ENCODE measurements around the gene OXNAD1. TPM values are rescaled to one million over a fixed set of nuclear protein-coding genes. Genes with fewer than 3 reads are reported as not detected.

Gene OXNAD1
- total and polyA plus RNA-seq, 4 experiments from 2014 or later = 61.7 to 84.7 (median 73.2) TPM

GRCh38 chr3:16338999-16339398 is 74.0 kb downstream of the OXNAD1 start:
- H3K36me3 ChIP-seq (ENCODE audit: insufficient read depth, low read length) = peaks cover 11% of the 10 kb centered on the region
- no peak overlapping the region for H3K4me3 ChIP-seq (ENCODE audit: low read length in 2 of 2)
- peaks cover 0 to 3% (median 0%) of the 10 kb centered on the region in 8 donors for H3K9me3 Mint-ChIP-seq
- peak overlapping the region; percentile 23 for H3K27ac ChIP-seq (ENCODE audit: low read depth, low read length)
- peak overlapping the region; percentile 71 to 94 (median 86) for H3K27ac Mint-ChIP-seq
- ChIA-PET CTCF (ENCODE audit: partially characterized antibody) (interaction anchor here (0.8 to 3.6 kb wide), 7 partner anchors 19 to 173 kb away, joined by 3 to 27 read pairs (median 6); partner anchors contain the start of genes DPH3 and OXNAD1), POLR2A (ENCODE audit: partially characterized antibody) (interaction anchor here (0.7 to 3.6 kb wide), 13 partner anchors 8 to 174 kb away, joined by 3 to 27 read pairs (median 6); partner anchors contain the start of genes OXNAD1 and RFTN1)
- H3K27me3 ChIP-seq (ENCODE audit: insufficient read depth, low read length) = no peaks in the 10 kb centered on the region
- peak overlapping the region in 4 of 8 donors; percentile 58 to 71 (median 62) for H3K4me3 Mint-ChIP-seq
- peaks cover 48% of the 10 kb centered on the region for H3K4me1 ChIP-seq (ENCODE audit: insufficient read depth, low read length)
- H3K36me3 Mint-ChIP-seq = peaks cover 38 to 64% of the 10 kb centered on the region in 2 donors
- H3K9me3 ChIP-seq (ENCODE audit: control insufficient read depth in 1 of 2, low read length in 2 of 2) = no peaks in the 10 kb centered on the region
- DNase-seq = peak; percentile 22 to 60 (median 28)
- no peaks in the 10 kb centered on the region for H3K27me3 Mint-ChIP-seq
- intact Hi-C loops (cut with micrococcal nuclease) = loop anchor here (1.0 to 2.0 kb wide), 2 partner anchors 27 to 174 kb away; partner anchors contain the start of gene RFTN1
- peaks cover 44 to 81% (median 63%) of the 10 kb centered on the region in 4 donors for H3K4me1 Mint-ChIP-seq

GRCh38 chr3:16343101-16343500 is 78.1 kb downstream of the OXNAD1 start:
- H3K27ac Mint-ChIP-seq = peak overlapping the region; percentile 49 to 81 (median 73)
- ChIA-PET CTCF (ENCODE audit: partially characterized antibody) (interaction anchor here (1.4 kb wide), 1 partner anchor 53 kb away, joined by 3 read pairs; no protein-coding TSS in a partner anchor), POLR2A (ENCODE audit: partially characterized antibody) (interaction anchor here (1.2 kb wide), 1 partner anchor 78 kb away, joined by 3 read pairs; the partner anchor contains the start of gene OXNAD1)
- Histone ChIP-seq H3K4me3 (ENCODE audit: low read length in 2 of 2) (no peak overlapping the region), H3K27ac (ENCODE audit: low read depth, low read length) (no peak overlapping the region), H3K4me1 (ENCODE audit: insufficient read depth, low read length) (peaks cover 34% of the 10 kb centered on the region), H3K9me3 (ENCODE audit: control insufficient read depth in 1 of 2, low read length in 2 of 2) (no peaks in the 10 kb centered on the region), H3K36me3 (ENCODE audit: insufficient read depth, low read length) (peaks cover 10% of the 10 kb centered on the region), H3K27me3 (ENCODE audit: insufficient read depth, low read length) (no peaks in the 10 kb centered on the region)
- H3K4me1 Mint-ChIP-seq = peaks cover 35 to 72% (median 58%) of the 10 kb centered on the region in 4 donors
- intact Hi-C loops (cut with micrococcal nuclease) = no loop called here
- DNase-seq = no peak
- H3K9me3 Mint-ChIP-seq = peaks cover 0 to 3% (median 0%) of the 10 kb centered on the region in 8 donors
- no peaks in the 10 kb centered on the region for H3K27me3 Mint-ChIP-seq
- H3K36me3 Mint-ChIP-seq = peaks cover 56 to 69% of the 10 kb centered on the region in 2 donors
- H3K4me3 Mint-ChIP-seq = no peak overlapping the region

DNA sequence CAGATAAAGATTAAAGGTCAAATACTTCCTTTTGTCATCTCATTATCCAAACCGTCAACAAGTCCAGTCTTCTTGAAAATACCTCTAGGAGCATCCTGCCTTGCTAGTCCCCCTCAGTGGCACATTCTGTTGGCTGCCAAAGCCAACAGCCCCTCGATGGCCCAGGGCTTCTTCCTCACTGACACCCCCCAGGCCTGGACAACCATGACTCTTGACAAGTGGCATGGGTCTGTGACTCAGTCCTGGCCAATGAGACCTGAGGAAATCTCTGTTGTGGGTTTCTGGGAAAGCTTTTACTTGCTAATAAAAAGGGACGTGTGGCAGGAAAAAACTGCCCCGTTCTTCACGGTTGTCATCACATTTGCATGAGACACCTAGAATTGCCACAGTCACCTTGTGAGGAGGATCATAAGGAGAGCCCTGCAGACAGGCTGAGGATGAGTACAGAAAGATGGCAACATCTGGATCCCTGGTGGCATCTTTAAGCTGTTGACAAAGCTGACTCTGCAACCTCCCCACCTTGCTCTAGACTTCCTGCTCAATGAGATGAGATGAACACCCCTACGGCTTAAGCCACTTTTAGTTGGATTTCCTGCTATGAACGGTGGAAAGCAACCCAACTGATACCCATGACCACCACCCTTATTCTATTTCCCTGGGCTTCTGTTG is 81.5 kb downstream of the OXNAD1 start:
- ChIA-PET CTCF (ENCODE audit: partially characterized antibody) (no interaction called here), POLR2A (ENCODE audit: partially characterized antibody) (interaction anchor here (1.1 to 1.5 kb wide), 2 partner anchors 8 to 56 kb away, joined by 3 to 6 read pairs; no protein-coding TSS in a partner anchor)
- no peak overlapping the region for H3K4me3 ChIP-seq (ENCODE audit: low read length in 2 of 2)
- peaks cover 73 to 82% of the 10 kb centered on the region in 2 donors for H3K36me3 Mint-ChIP-seq
- H3K9me3 ChIP-seq (ENCODE audit: control insufficient read depth in 1 of 2, low read length in 2 of 2) = no peaks in the 10 kb centered on the region
- H3K4me1 Mint-ChIP-seq = peaks cover 15 to 54% (median 40%) of the 10 kb centered on the region in 4 donors
- peaks cover 31% of the 10 kb centered on the region for H3K36me3 ChIP-seq (ENCODE audit: insufficient read depth, low read length)
- no peak for DNase-seq
- no peaks in the 10 kb centered on the region for H3K27me3 Mint-ChIP-seq
- H3K27ac Mint-ChIP-seq = peak overlapping the region in 6 of 7 donors; percentile 14 to 89 (median 70)
- no peak overlapping the region for H3K4me3 Mint-ChIP-seq
- peaks cover 0 to 3% (median 0%) of the 10 kb centered on the region in 8 donors for H3K9me3 Mint-ChIP-seq
- H3K27me3 ChIP-seq (ENCODE audit: insufficient read depth, low read length) = no peaks in the 10 kb centered on the region
- peaks cover 11% of the 10 kb centered on the region for H3K4me1 ChIP-seq (ENCODE audit: insufficient read depth, low read length)
- intact Hi-C loops (cut with micrococcal nuclease) = no loop called here
- no peak overlapping the region for H3K27ac ChIP-seq (ENCODE audit: low read depth, low read length)

GRCh38 chr3:16347548-16347947 is 82.5 kb downstream of the OXNAD1 start:
- peak overlapping the region in 6 of 7 donors; percentile 14 to 57 (median 41) for H3K27ac Mint-ChIP-seq
- POLR2A ChIA-PET (ENCODE audit: partially characterized antibody) = interaction anchor here (1.1 to 1.5 kb wide), 2 partner anchors 9 to 57 kb away, joined by 3 to 6 read pairs; no protein-coding TSS in a partner anchor
- Histone ChIP-seq H3K36me3 (ENCODE audit: insufficient read depth, low read length) (peaks cover 31% of the 10 kb centered on the region), H3K4me1 (ENCODE audit: insufficient read depth, low read length) (peaks cover 11% of the 10 kb centered on the region), H3K9me3 (ENCODE audit: control insufficient read depth in 1 of 2, low read length in 2 of 2) (no peaks in the 10 kb centered on the region), H3K27ac (ENCODE audit: low read depth, low read length) (no peak overlapping the region), H3K27me3 (ENCODE audit: insufficient read depth, low read length) (no peaks in the 10 kb centered on the region), H3K4me3 (ENCODE audit: low read length in 2 of 2) (no peak overlapping the region)
- intact Hi-C loops (cut with micrococcal nuclease) = no loop called here
- CTCF ChIA-PET (ENCODE audit: partially characterized antibody) = no interaction called here
- H3K36me3 Mint-ChIP-seq = peaks cover 73 to 88% of the 10 kb centered on the region in 2 donors
- no peak for DNase-seq
- H3K9me3 Mint-ChIP-seq = peaks cover 0 to 3% (median 0%) of the 10 kb centered on the region in 8 donors
- H3K4me1 Mint-ChIP-seq = peaks cover 15 to 53% (median 36%) of the 10 kb centered on the region in 4 donors
- no peaks in the 10 kb centered on the region for H3K27me3 Mint-ChIP-seq
- H3K4me3 Mint-ChIP-seq = no peak overlapping the region

DNA sequence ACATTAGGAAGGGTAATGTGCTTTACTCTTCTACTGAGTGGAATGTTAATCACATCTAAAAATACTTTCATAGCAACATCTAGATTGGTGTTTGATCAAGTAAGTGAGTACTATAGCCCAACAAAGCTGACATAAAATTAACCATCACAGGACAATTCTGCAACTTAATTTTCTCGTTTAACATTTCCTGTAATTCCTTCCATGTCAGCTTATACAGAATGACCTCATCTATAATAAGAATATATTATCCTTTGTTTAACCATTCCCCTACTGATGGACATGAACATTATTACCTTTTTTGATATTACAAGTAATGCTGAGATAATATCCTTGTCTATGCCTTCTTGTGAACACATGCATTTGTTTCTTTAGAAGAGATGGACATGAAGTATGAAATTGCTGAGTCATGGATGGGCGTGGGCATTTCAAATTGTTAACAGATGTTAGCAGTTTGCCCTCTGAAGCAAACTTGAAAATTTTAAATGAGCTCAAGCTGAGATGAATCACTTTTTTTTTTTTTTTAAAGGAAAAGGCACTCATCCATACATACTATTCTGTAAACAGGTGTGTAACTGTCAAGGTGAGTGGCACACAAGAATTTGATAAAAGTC is 85.1 kb downstream of the OXNAD1 start:
- DNase-seq = no peak
- Mint-ChIP-seq H3K9me3 (no peaks in the 10 kb centered on the region), H3K36me3 (peaks cover 60 to 84% of the 10 kb centered on the region in 2 donors), H3K27me3 (no peaks in the 10 kb centered on the region), H3K4me1 (peaks cover 6 to 38% (median 28%) of the 10 kb centered on the region in 4 donors), H3K4me3 (no peak overlapping the region), H3K27ac (peak overlapping the region in 5 of 7 donors; percentile 16 to 79 (median 51))
- ChIA-PET CTCF (ENCODE audit: partially characterized antibody) (no interaction called here), POLR2A (ENCODE audit: partially characterized antibody) (interaction anchor here (1.3 kb wide), 1 partner anchor 8 kb away, joined by 3 read pairs; no protein-coding TSS in a partner anchor)
- Histone ChIP-seq H3K4me3 (ENCODE audit: low read length in 2 of 2) (no peak overlapping the region), H3K36me3 (ENCODE audit: insufficient read depth, low read length) (peaks cover 23% of the 10 kb centered on the region), H3K27ac (ENCODE audit: low read depth, low read length) (no peak overlapping the region), H3K4me1 (ENCODE audit: insufficient read depth, low read length) (no peaks in the 10 kb centered on the region), H3K9me3 (ENCODE audit: control insufficient read depth in 1 of 2, low read length in 2 of 2) (no peaks in the 10 kb centered on the region), H3K27me3 (ENCODE audit: insufficient read depth, low read length) (no peaks in the 10 kb centered on the region)
- intact Hi-C loops (cut with micrococcal nuclease) = no loop called here

DNA sequence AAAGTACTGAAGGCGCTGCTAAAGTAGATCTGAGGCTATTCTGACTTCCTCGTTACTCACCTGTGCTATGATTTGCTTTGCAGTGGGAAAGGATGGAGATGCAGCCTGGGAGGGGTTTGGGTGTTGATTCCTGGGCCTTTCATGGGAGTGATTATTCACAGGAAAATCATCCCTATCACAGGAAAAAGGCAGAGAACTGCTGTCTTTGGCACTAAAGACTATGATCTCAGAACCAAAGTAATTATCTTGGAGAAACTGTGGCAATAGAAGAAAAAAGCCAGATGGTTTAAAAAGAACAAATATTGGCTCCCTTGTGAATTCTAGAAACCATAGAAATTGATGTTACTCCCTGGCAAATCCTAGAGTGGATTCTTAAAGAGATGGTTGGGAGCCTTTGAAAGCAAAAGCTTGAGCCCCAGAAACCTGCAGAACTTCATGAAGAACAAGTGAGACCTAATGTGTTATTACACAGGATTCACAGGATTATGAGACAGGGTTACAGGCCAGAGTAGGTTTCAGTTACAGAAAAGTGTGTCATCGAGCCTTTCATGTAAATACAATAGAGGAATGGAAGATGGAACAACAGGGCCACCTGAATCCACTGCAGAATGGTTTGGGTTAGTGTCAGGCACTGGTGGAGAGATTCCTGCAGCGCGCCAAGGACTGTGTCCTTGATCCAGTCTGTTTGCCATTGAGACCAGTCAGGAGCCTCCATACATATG is 85.7 kb downstream of the OXNAD1 start:
- H3K27ac ChIP-seq (ENCODE audit: low read depth, low read length) = no peak overlapping the region
- ChIA-PET POLR2A (ENCODE audit: partially characterized antibody) (interaction anchor here (1.3 kb wide), 2 partner anchors 8 to 10 kb away, joined by 3 read pairs; no protein-coding TSS in a partner anchor), CTCF (ENCODE audit: partially characterized antibody) (no interaction called here)
- H3K36me3 ChIP-seq (ENCODE audit: insufficient read depth, low read length) = peaks cover 23% of the 10 kb centered on the region
- Mint-ChIP-seq H3K36me3 (peaks cover 56 to 80% of the 10 kb centered on the region in 2 donors), H3K9me3 (no peaks in the 10 kb centered on the region), H3K4me3 (no peak overlapping the region), H3K27ac (peak overlapping the region in 6 of 7 donors; percentile 42 to 88 (median 56)), H3K27me3 (no peaks in the 10 kb centered on the region), H3K4me1 (peaks cover 6 to 32% (median 25%) of the 10 kb centered on the region in 4 donors)
- no peaks in the 10 kb centered on the region for H3K9me3 ChIP-seq (ENCODE audit: control insufficient read depth in 1 of 2, low read length in 2 of 2)
- H3K27me3 ChIP-seq (ENCODE audit: insufficient read depth, low read length) = no peaks in the 10 kb centered on the region
- no peak for DNase-seq
- no peaks in the 10 kb centered on the region for H3K4me1 ChIP-seq (ENCODE audit: insufficient read depth, low read length)
- intact Hi-C loops (cut with micrococcal nuclease) = no loop called here
- no peak overlapping the region for H3K4me3 ChIP-seq (ENCODE audit: low read length in 2 of 2)
